ENCODE data around the gene ZNF689.

The ZNF689 gene

GRCh38 chr16:30559690-30560089 is 50.5 kb downstream of the ZNF689 start:
- DNase-seq: no peak

DNA sequence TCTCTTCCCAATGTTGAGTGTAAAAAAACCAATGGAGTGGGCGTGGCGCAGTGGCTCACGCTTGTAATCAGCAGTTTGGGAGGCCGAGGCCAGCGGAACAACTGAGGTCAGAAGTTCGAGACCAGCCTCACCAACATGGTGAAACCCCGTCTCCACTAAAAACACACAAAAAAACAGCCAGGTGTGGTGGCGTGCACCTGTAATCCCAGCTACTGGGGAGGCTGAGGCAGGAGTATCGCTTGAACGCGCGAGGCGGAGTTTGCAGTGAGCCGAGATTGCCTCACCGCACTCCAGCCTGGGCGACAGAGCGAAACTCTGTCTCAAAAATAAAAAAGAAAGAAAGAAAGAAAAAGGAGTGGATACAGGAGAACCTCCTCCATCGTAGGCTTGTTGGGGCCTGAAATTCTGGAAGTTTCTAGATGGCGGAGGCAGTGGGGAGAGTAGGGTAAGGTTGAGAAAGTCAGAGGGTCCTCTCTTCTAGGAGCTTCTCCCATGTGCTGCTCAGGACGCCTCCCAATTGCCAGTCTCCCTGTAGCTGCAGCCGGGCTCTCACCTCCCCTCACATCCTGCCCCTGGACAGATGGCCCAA is 51.3 kb downstream of the ZNF689 start:
- DNase-seq: no peak

- peak; percentile 97 to 98 for DNase-seq
Measured at GRCh38 chr16:30557957-30558788, 52.0 kb downstream of the ZNF689 start, which contains the start of gene ZNF764. Gene ZNF764 (minus strand): TSS chr16:30558374. CDS start chr16:30558182, 192 bp downstream.

DNA sequence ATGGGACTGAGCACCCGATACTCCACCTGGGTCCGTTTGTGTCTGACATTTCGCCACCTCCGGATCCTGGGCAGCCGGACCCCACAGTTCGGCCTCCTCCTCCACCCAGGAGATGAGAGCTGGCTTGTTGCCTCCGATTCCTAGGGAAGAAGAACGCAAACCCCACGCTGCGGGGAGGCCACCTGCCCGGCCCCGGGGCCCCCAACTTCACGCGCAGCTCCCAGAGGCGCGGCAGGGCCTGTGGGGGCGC is 52.6 kb downstream of the ZNF689 start:
- DNase-seq: no peak

GRCh38 chr16:30556125-30556473 is 54.1 kb downstream of the ZNF689 start:
- no peak for DNase-seq

GRCh38 chr16:30555315-30556124 is 54.7 kb downstream of the ZNF689 start:
- DNase-seq: no peak

DNA sequence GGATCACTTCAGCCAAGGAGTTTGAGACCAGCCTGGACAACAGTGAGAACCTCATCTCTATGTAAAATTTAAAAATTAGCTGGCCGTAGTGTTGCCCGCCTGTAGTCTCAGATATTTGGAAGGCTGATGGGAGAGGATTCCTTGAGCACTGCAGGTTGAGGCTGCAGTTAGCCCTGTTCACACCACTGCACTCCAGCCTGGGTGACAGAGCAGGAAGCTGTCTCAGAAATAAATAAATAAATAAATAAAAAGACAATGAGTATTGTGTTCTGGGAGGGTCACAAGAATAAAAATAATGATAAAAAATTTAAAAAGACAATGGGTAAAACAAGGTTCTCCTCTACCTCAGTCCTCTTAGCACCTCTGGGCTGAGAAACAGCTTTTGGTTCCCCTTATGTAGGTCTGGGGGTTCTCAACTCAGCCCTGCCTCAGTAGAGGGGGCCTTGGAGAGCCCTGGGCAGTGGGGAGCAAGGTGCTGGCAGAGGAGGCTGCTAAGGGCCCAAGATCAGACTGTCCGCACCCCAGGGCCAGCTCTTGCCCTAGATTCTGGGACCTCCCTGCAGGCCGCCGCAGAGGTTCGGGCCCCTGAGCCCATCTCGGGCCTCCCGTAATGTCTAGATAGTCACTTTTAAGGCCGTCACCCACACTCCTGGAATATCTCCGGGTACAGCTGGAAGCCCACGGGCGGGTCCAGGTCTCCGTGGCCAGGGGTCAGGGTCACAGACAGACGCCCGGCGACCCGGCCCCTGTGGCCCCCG is 55.5 kb downstream of the ZNF689 start:
- DNase-seq: no peak

GRCh38 chr16:30553393-30553899 is 56.7 kb downstream of the ZNF689 start:
- DNase-seq: no peak

GRCh38 chr16:30552956-30553355 is 57.2 kb downstream of the ZNF689 start:
- no peak for DNase-seq
